ENCODE results near the gene PACSIN2.
"Not testable (repeated sequence)": the region's sequence is repeated elsewhere in the genome, so short reads cannot be mapped to it uniquely, and the experiment has no call there.

The PACSIN2 gene

DNA sequence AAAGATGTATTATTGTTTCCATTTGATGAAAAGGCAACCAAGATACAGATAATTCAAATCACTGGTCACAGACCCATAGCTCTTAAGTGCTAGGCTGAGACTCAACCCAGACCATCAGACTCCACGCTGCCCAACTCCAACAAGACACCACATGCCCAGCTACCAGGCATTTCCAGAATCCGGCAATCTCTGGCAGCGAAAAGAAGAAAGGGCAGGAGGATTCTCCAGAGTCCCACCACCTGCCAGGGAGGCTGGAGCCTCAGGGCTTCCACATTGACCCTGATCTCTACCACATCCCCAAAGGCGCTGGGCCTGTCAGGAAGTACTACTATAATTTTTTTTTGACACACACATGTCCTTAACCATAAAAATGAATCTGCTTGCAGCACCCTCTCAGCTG is 96.4 kb downstream of the PACSIN2 start:
- DNase-seq = no peak
- in situ Hi-C loops (cut with MboI; ENCODE audit: low pct_unique_long_range_greater_than_20kb, low sequenced_read_pairs) = no loop called here

DNA sequence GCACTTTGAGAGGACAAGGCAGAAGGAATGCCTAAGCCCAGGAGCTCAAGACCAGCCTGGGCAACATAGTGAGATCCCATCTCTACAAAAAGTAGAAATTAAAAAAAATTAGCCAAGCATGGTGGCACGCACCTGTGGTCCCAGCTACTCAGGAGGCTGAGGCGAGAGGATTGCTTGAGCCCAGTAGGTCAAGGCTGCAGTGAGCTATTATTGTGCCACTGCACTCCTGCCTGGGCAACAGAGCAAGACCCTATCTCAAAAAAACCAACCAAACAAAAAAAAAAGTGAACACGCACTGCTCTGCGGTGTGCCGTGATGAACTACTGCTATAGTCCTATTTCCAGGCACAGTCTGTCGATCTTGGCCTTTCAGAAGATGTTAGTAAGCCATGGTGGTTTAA is 97.6 kb downstream of the PACSIN2 start:
- DNase-seq; in situ Hi-C loops (cut with MboI; ENCODE audit: low pct_unique_long_range_greater_than_20kb, low sequenced_read_pairs): not testable (repeated sequence)

GRCh38 chr22:42915980-42916765 is 98.8 kb downstream of the PACSIN2 start:
- in situ Hi-C loops (cut with MboI; ENCODE audit: low pct_unique_long_range_greater_than_20kb, low sequenced_read_pairs) = no loop called here
- no peak for DNase-seq

DNA sequence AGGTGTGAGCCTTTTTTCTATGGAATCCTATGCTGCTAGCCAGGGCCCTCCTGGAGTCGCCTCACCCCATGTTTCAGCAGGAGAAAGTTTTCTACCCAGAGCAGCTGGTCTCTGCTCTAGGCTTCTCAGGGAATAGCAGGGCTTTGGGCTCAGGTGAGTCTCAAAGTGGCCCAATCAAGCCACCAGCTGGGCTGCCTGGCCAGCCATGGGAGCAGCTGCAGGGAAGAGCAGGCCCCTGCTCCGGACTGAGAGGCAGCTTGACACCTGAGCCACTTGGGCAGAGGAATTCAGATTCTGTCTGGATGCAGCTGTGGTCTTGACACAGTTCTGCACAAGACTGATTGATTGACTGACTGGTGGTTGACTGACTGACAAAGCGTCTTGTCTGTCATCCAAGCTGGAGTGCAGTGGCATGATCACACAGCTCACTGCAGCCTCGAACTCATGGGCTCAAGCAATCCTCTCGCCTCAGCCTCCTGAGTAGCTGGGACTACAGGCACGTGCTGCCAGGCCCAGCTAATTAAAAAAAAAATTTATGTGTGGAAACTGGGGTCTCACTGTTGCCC is 100.4 kb downstream of the PACSIN2 start:
- in situ Hi-C loops (cut with MboI; ENCODE audit: low pct_unique_long_range_greater_than_20kb, low sequenced_read_pairs) = no loop called here
- no peak for DNase-seq

GRCh38 chr22:42913874-42914510 is 101.0 kb downstream of the PACSIN2 start:
- no peak for DNase-seq

DNA sequence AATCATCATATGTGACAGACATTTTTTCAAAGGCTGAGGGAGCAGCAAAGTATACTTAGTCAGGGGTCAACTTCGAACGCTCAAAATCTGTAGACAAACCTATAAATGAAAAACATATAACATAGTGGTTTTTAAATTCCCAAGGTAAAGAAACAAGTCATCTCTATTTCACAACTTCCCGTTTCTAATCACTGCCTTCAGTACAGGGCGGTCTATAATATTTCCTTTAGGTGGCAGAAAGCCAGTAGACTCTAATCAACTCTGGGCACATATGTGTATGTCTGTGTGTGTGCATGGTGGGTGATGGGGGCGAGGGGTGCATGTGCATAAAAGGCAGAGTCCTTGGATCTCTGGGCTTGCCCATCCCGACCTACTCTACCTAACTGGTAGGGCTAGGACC is 102.9 kb downstream of the PACSIN2 start:
- in situ Hi-C loops (cut with MboI; ENCODE audit: low pct_unique_long_range_greater_than_20kb, low sequenced_read_pairs) = no loop called here
- DNase-seq = peak; percentile 65

More at GRCh38 chr22:42913874-42914510, 101.0 kb downstream of the PACSIN2 start:
- in situ Hi-C loops (cut with MboI; ENCODE audit: low pct_unique_long_range_greater_than_20kb, low sequenced_read_pairs) = no loop called here

DNA sequence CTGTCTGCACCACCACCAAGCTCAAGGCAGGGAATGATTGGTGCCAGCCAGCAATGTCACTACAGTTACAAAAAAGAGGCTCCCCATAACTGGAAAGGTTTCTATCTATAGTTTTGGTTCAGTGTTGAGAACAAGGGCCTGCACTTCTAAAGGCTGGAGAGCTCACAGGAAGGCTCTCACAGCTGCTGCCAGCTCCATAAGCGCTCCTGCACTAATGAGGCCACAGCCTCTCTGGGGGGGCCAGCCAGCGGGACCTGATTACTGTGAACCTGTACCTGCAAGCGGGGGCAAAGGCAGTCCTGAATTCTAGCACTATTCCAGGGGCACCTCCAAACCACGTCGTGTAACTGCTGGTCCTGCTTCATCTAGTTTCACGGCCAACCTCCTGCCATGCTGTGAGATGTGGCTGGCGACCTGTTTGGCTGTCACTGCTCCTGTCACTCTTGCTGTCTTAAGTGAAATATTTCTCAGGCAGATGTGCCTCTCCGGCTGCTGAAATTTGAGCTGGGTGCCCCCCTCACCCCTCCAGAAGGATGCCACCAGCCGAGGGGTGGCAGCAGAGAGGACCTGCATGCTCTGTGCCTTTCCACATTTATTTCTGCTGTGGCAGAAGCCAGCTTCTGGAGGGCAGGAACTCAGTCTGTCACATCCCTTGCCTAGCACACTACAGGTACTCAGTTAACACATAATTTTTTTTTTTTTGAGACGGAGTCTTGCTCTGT is 104.6 kb downstream of the PACSIN2 start:
- DNase-seq = no peak
- in situ Hi-C loops (cut with MboI; ENCODE audit: low pct_unique_long_range_greater_than_20kb, low sequenced_read_pairs) = no loop called here

DNA sequence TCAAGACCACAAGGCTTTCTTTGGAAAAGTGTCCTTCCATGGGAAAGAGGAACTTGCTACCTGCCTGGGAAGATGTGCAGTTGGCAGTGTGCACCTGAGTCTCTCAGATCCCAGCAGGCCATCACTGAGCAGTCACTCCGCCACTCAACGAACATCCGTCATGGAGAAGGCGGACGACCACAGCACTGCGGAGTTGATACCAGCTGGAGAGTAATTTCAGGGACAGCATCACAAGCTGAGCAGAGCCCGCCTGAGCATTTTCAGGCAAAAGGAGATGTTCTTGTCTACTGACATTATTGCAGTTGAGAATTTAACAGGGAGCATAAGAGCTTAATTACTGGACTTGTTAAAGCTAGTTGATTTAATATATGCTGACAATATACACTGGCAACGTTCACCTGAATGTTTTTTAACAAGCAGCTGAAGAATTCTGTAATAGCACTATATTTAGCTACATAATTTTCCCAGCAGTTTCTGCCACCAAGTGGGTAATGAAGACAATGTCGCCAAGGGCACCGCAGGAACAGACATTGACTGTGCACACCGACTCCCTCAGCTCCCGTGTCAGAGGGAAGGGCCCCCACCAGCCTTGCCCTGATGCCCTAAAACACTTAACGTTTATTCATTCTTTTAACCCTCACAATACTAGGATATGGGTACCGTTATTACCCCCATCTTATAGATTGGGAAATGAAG is 105.4 kb downstream of the PACSIN2 start:
- in situ Hi-C loops (cut with MboI; ENCODE audit: low pct_unique_long_range_greater_than_20kb, low sequenced_read_pairs) = no loop called here
- no peak for DNase-seq

GRCh38 chr22:42908374-42908746 is 106.6 kb downstream of the PACSIN2 start:
- in situ Hi-C loops (cut with MboI; ENCODE audit: low pct_unique_long_range_greater_than_20kb, low sequenced_read_pairs) = no loop called here
- DNase-seq = no peak

GRCh38 chr22:42907404-42908373 is 107.3 kb downstream of the PACSIN2 start:
- in situ Hi-C loops (cut with MboI; ENCODE audit: low pct_unique_long_range_greater_than_20kb, low sequenced_read_pairs) = no loop called here
- no peak for DNase-seq

DNA sequence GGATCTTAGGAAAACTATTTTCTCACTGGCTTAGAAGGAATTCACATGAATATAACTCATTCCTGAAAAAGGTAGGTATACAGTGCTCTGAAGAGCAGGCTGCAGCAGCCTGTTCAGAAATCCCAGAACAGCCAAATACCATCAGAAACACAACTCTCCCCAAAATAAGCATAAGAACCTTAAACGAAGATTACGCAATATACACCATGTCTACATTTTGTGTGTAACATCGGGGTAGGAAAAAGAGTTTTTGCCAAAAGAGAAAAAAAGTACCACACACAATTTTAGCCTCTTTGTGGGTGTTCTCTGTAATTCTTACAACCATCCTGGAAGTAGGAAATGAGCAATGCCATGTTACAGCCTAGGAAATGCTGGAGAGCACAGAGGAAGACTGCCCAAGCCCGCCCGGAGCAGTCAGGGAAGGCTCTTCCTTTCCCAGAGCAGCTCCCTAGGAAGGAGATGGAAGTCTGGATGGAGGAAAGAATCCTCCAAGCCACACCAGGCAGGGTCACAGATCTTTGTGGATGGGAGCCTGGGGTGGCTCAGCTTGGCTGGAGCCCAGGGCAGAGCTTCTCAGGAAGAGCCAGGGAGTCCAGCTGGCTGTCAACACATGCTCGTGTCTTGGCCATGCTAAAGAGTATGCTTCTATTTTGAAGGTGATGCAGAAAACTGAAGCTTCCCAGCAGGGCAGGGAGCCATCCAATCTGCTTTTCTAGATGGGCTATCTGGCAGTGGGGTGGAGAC is 108.2 kb downstream of the PACSIN2 start:
- no peak for DNase-seq
- in situ Hi-C loops (cut with MboI; ENCODE audit: low pct_unique_long_range_greater_than_20kb, low sequenced_read_pairs) = no loop called here

GRCh38 chr22:42905702-42906183 is 109.2 kb downstream of the PACSIN2 start:
- in situ Hi-C loops (cut with MboI; ENCODE audit: low pct_unique_long_range_greater_than_20kb, low sequenced_read_pairs) = no loop called here
- DNase-seq = no peak

GRCh38 chr22:42905217-42905616 is 109.7 kb downstream of the PACSIN2 start:
- in situ Hi-C loops (cut with MboI; ENCODE audit: low pct_unique_long_range_greater_than_20kb, low sequenced_read_pairs) = no loop called here

DNA sequence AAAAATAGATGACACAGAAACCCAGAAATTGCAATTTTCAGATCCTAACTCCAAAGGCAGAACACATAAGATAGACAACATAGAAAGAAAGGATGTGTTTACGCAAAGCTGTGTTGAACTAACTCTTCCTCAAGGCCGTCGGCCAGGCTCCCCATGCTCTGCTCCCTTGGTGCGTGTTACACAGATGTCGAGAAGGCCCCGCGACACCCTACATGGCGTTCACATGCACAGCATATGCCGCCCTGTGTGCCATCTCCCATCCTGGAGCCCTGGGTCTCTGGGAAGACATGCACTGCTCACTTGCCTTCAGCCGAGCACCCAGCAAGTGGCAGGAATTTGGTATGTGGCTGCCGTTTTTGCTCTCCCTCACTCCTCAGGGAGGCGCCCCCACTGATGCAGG is 110.9 kb downstream of the PACSIN2 start:
- in situ Hi-C loops (cut with MboI; ENCODE audit: low pct_unique_long_range_greater_than_20kb, low sequenced_read_pairs) = no loop called here
- DNase-seq = no peak

More at GRCh38 chr22:42905217-42905616, 109.7 kb downstream of the PACSIN2 start:
- DNase-seq = no peak

- DNase-seq = no peak
These were observed 112.0 kb downstream of the PACSIN2 start for GRCh38 chr22:42902875-42903510.

GRCh38 chr22:42901790-42902508 is 113.0 kb downstream of the PACSIN2 start:
- in situ Hi-C loops (cut with MboI; ENCODE audit: low pct_unique_long_range_greater_than_20kb, low sequenced_read_pairs) = no loop called here
- no peak for DNase-seq

More at GRCh38 chr22:42902875-42903510, 112.0 kb downstream of the PACSIN2 start:
- in situ Hi-C loops (cut with MboI; ENCODE audit: low pct_unique_long_range_greater_than_20kb, low sequenced_read_pairs) = no loop called here

All from KBM-7 (cell line).